GOT3 (cell line): ENCODE measurements around the gene WIPI1.
"Not testable (repeated sequence)": the region's sequence is repeated elsewhere in the genome, so short reads cannot be mapped to it uniquely, and the experiment has no call there.

Source experiments
- DNase-seq: peaks from one replicate; lab custom pipeline; 2025; ENCODE audit warnings: mixed read lengths; lab: John Stamatoyannopoulos, UW

The WIPI1 gene

GRCh38 chr17:68437979-68438822 lies 19.1 kb downstream of the WIPI1 start:
- DNase-seq: no peak

- DNase-seq: peak; percentile 45
Measured at GRCh38 chr17:68435876-68436842, 21.1 kb downstream of the WIPI1 start.

- no peak for DNase-seq
Measured at GRCh38 chr17:68435361-68435760, 21.9 kb downstream of the WIPI1 start.

DNA sequence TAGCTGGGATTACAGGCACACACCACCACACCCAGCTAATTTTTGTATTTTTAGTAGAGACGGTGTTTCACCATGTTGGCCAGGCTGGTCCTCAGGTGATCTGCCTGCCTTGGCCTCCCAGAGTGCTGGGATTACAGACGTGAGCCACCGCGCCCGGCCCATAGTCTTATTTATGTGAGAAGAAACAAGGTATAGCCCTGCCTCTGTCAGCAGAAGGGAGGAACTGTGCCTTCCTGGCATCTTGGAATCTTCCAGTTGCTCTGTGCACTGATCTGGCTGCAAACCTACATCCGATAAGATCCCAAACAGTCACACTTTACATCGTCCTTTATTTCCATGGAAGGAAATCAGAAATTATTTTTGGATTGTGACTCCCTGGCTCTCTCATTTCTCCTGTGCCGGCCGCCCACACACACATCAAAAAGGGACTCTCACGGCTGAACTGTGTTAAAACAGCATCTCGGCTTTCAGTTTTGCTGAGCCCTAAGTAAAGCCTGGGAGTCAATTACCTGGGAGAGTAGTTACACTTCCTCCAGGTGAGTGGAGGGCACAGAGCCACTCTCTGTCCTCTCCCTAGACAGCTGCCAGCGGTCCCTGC lies 23.3 kb downstream of the WIPI1 start:
- DNase-seq: no peak

GRCh38 chr17:68433211-68433610 lies 24.1 kb downstream of the WIPI1 start:
- no peak for DNase-seq

DNA sequence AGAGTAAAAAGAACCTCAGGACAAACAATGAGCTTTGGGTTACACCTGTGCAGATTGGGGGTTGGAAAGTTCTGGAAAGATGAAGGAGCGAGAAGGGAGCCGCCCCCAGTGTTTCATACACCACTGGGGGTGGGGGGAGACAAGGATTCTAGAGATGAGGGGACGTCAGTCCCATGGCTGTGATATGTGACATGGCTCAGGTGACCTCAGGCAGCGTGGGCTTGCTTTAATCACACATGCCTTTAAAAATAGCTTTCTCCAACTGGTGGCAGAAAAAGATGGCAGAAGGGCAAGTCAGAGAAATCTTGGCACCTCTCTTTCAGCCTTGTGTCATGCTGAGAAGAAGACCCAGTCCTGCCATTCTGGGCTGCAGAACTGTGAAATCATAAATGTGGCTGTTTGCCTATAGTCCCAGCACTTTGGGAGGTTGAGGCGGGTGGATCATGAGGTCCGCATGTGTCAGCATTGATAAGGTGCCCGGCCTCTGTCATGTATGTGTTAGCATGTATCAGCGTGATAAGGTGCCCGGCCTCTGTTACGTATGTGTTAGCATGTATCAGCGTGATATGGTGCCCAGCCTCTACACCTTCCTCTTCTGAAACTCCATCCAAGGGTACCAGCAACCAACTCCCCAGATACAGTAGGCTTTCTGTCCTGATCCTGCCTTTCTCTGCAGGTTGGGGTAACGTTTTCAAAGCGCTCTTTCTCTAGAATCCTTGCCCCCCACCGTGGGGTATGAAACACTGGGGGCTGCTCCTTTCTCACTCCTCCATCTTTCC lies 25.0 kb downstream of the WIPI1 start:
- DNase-seq: no peak

- no peak for DNase-seq
Measured at GRCh38 chr17:68431661-68432071, 25.6 kb downstream of the WIPI1 start.

GRCh38 chr17:68431045-68431608 lies 26.2 kb downstream of the WIPI1 start:
- DNase-seq: no peak

DNA sequence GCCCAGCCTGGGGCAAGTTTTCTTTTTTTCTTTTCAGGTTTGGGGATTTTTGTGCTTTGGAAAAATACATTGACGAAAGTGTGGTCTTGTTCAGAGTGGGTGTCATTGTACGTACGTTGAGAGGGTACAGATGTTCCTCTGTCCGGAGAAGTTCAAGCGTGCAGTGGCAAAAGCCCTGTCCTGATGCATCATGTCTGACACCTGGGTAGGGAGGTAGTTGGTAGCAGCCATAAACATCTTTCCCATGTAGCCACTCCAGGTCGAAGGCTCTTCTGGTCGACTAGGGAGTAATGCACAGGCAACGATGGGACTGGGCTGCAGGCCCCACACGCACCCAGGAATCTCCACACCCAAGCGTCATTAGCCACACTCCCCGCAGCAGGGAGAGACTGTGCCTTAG lies 27.4 kb downstream of the WIPI1 start:
- no peak for DNase-seq

DNA sequence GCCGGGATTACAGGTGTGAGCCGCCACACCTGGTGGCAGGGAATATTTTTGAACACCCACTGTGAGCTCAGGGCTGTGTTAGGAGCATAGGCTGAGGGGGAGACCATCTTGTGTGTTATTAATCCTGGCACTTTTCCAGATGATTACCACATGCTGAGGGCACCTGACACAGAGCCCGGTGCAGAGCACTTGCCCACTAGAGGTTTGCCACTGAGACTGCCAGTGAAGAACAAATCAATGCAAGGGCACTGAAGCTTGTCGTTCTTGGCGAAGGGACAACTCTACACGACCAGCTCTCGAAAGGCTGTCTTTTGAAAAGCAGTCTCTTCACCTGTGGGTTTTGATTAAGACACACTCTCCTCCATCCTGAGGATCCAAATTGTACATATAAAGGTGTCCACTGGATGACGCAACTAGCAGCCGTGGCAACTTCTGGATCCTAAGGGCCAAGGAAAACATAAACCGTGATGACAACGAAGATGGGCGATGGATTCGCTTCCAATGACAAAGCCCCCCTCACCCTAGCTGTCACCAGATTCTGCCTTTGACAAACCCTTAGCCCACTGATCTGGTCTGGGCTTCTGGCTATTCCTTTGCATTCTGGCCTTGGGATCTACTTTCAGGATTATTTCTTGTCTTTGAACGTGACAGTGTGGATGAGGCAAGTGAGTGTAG lies 28.7 kb downstream of the WIPI1 start:
- DNase-seq: no peak

GRCh38 chr17:68427575-68427974 lies 29.7 kb downstream of the WIPI1 start:
- no peak for DNase-seq

- no peak for DNase-seq
Measured at GRCh38 chr17:68425979-68426378, 31.3 kb downstream of the WIPI1 start.

GRCh38 chr17:68424861-68425260 lies 32.4 kb downstream of the WIPI1 start:
- DNase-seq: no peak

- DNase-seq: no peak
Measured at GRCh38 chr17:68424203-68424602, 33.1 kb downstream of the WIPI1 start.

GRCh38 chr17:68423251-68423650 lies 34.0 kb downstream of the WIPI1 start:
- no peak for DNase-seq

DNA sequence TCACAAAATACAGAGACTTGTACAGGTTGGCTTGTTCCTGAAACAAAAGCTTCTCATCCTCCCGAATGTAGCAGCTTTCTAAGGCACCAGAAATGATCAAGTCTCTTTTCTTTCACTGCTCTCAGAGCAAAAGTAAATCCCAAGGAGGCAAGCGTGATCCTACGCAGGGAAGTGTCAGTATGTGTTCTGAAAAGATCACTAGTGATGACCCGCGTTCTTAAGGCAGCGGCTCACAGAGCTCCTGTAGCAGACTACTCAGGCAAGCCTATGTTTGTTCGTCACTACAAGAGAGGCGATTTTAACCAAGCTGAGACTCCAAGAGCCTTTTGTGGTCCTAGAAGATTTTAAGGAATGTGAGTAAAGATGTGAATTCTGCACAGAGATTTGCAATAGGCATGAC lies 34.5 kb downstream of the WIPI1 start:
- no peak for DNase-seq

DNA sequence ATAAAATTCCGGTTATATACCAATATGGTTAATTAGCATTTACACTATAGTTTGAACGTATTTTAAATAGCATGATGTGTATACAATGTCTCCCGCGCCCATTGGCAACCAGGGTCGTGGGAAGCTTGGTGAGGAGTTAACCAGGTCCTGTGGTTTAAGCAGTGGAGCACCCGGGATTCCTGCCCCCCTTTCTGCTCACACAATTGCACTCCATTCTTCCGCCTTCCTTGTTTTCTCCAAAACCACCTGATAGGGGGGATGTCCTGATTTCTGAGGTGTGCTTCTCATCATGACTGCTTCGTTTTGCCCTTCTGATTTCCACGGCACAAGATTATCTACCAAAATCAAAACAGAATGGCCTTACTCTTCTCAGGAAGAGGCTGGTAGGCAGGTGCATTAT lies 35.8 kb downstream of the WIPI1 start:
- DNase-seq: no peak

GRCh38 chr17:68420065-68420464 lies 37.2 kb downstream of the WIPI1 start:
- no peak for DNase-seq

DNA sequence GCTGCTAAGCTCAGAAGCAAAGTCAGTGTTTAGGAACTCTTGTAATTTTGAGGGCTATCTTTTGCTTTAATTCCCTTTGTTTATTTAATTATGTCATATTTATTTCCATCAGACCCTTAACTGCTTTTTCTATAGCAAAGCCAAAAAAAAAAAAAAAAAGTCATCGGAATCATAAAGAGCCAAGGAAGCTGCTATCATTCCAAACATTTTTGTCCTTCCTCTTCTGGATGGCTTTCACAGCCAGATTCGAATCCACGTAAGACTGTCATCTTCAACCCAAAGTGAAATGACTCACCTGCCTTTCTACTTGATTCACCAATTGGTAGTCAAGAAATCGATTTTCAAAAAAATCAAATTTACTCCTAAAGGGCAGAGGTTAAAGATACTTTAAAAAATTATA lies 38.4 kb downstream of the WIPI1 start:
- DNase-seq: no peak

GRCh38 chr17:68417317-68417716 lies 40.0 kb downstream of the WIPI1 start:
- DNase-seq: no peak

GRCh38 chr17:68414901-68415300 lies 42.4 kb downstream of the WIPI1 start:
- not testable (repeated sequence) for DNase-seq
